ENCODE measurements around the gene ZBTB20.

ZBTB20 gene

GRCh38 chr3:114466816-114467215 lies 680.3 kb downstream of the ZBTB20 start:
- no peak overlapping the region for H2AFZ ChIP-seq (ENCODE audit: low read depth, low read length)
- no peak overlapping the region for H3K9ac ChIP-seq (ENCODE audit: low read depth, low read length)
- H3K27me3 ChIP-seq (ENCODE audit: insufficient read depth, low read length, poor library complexity): no peaks in the 10 kb centered on the region
- no peak overlapping the region for H3K4me2 ChIP-seq (ENCODE audit: insufficient read depth, low read length)
- H3K4me3 ChIP-seq (ENCODE audit: low read depth in 1 of 2, low read length in 2 of 2): no peak overlapping the region
- no peak for DNase-seq
- no peak overlapping the region for H3K27ac ChIP-seq (ENCODE audit: low read length)
- H3K36me3 ChIP-seq (ENCODE audit: insufficient read depth, low read length): no peaks in the 10 kb centered on the region
- TF ChIP-seq CTCF (IDR thresholded peaks at IDR 0.05; ENCODE audit: borderline replicate concordance, extremely low read depth, low read length, poor library complexity, severe bottlenecking) (no peak), EZH2 (IDR thresholded peaks at IDR 0.05; ENCODE audit: borderline replicate concordance, low read depth, low read length, severe bottlenecking) (no peak)
- H3K9me3 ChIP-seq (ENCODE audit: insufficient read depth, low read length, severe bottlenecking): no peaks in the 10 kb centered on the region
- H3K4me1 ChIP-seq (ENCODE audit: insufficient read depth, low read length): no peaks in the 10 kb centered on the region
- no peaks in the 10 kb centered on the region for H3K79me2 ChIP-seq (ENCODE audit: insufficient read depth, low read length)
- no peak for ATAC-seq (ENCODE audit: insufficient read depth, low read depth)
- H4K20me1 ChIP-seq (ENCODE audit: insufficient read depth, low read length): no peaks in the 10 kb centered on the region

- H3K4me2 ChIP-seq (ENCODE audit: insufficient read depth, low read length): no peak overlapping the region
- no peak overlapping the region for H2AFZ ChIP-seq (ENCODE audit: low read depth, low read length)
- no peaks in the 10 kb centered on the region for H3K36me3 ChIP-seq (ENCODE audit: insufficient read depth, low read length)
- H3K9ac ChIP-seq (ENCODE audit: low read depth, low read length): no peak overlapping the region
- H4K20me1 ChIP-seq (ENCODE audit: insufficient read depth, low read length): no peaks in the 10 kb centered on the region
- DNase-seq: no peak
- H3K4me3 ChIP-seq (ENCODE audit: low read depth in 1 of 2, low read length in 2 of 2): no peak overlapping the region
- ATAC-seq (ENCODE audit: insufficient read depth, low read depth): no peak
- no peaks in the 10 kb centered on the region for H3K4me1 ChIP-seq (ENCODE audit: insufficient read depth, low read length)
- no peaks in the 10 kb centered on the region for H3K9me3 ChIP-seq (ENCODE audit: insufficient read depth, low read length, severe bottlenecking)
- H3K79me2 ChIP-seq (ENCODE audit: insufficient read depth, low read length): no peaks in the 10 kb centered on the region
- no peaks in the 10 kb centered on the region for H3K27me3 ChIP-seq (ENCODE audit: insufficient read depth, low read length, poor library complexity)
- no peak for TF ChIP-seq EZH2 (IDR thresholded peaks at IDR 0.05; ENCODE audit: borderline replicate concordance, low read depth, low read length, severe bottlenecking)
- no peak for TF ChIP-seq CTCF (IDR thresholded peaks at IDR 0.05; ENCODE audit: borderline replicate concordance, extremely low read depth, low read length, poor library complexity, severe bottlenecking)
- no peak overlapping the region for H3K27ac ChIP-seq (ENCODE audit: low read length)
Observed at GRCh38 chr3:114466251-114466650, 680.8 kb downstream of the ZBTB20 start.

- no peaks in the 10 kb centered on the region for H3K27me3 ChIP-seq (ENCODE audit: insufficient read depth, low read length, poor library complexity)
- H3K4me3 ChIP-seq (ENCODE audit: low read depth in 1 of 2, low read length in 2 of 2): no peak overlapping the region
- no peak for TF ChIP-seq CTCF (IDR thresholded peaks at IDR 0.05; ENCODE audit: borderline replicate concordance, extremely low read depth, low read length, poor library complexity, severe bottlenecking)
- TF ChIP-seq EZH2 (IDR thresholded peaks at IDR 0.05; ENCODE audit: borderline replicate concordance, low read depth, low read length, severe bottlenecking): no peak
- no peak overlapping the region for H3K9ac ChIP-seq (ENCODE audit: low read depth, low read length)
- no peaks in the 10 kb centered on the region for H4K20me1 ChIP-seq (ENCODE audit: insufficient read depth, low read length)
- no peak overlapping the region for H3K27ac ChIP-seq (ENCODE audit: low read length)
- no peak overlapping the region for H2AFZ ChIP-seq (ENCODE audit: low read depth, low read length)
- no peaks in the 10 kb centered on the region for H3K36me3 ChIP-seq (ENCODE audit: insufficient read depth, low read length)
- no peaks in the 10 kb centered on the region for H3K79me2 ChIP-seq (ENCODE audit: insufficient read depth, low read length)
- no peaks in the 10 kb centered on the region for H3K9me3 ChIP-seq (ENCODE audit: insufficient read depth, low read length, severe bottlenecking)
- ATAC-seq (ENCODE audit: insufficient read depth, low read depth) (no peak), DNase-seq (no peak)
- H3K4me2 ChIP-seq (ENCODE audit: insufficient read depth, low read length): no peak overlapping the region
- no peaks in the 10 kb centered on the region for H3K4me1 ChIP-seq (ENCODE audit: insufficient read depth, low read length)
Observed at GRCh38 chr3:114464548-114464947, 682.5 kb downstream of the ZBTB20 start.

- no peak for DNase-seq
- H2AFZ ChIP-seq (ENCODE audit: low read depth, low read length): no peak overlapping the region
- no peaks in the 10 kb centered on the region for H3K4me1 ChIP-seq (ENCODE audit: insufficient read depth, low read length)
- no peaks in the 10 kb centered on the region for H3K27me3 ChIP-seq (ENCODE audit: insufficient read depth, low read length, poor library complexity)
- no peaks in the 10 kb centered on the region for H3K9me3 ChIP-seq (ENCODE audit: insufficient read depth, low read length, severe bottlenecking)
- no peak overlapping the region for H3K9ac ChIP-seq (ENCODE audit: low read depth, low read length)
- H3K4me2 ChIP-seq (ENCODE audit: insufficient read depth, low read length): no peak overlapping the region
- no peak for ATAC-seq (ENCODE audit: insufficient read depth, low read depth)
- no peak overlapping the region for H3K27ac ChIP-seq (ENCODE audit: low read length)
- H3K4me3 ChIP-seq (ENCODE audit: low read depth in 1 of 2, low read length in 2 of 2): no peak overlapping the region
- H3K36me3 ChIP-seq (ENCODE audit: insufficient read depth, low read length): no peaks in the 10 kb centered on the region
- no peaks in the 10 kb centered on the region for H4K20me1 ChIP-seq (ENCODE audit: insufficient read depth, low read length)
- no peaks in the 10 kb centered on the region for H3K79me2 ChIP-seq (ENCODE audit: insufficient read depth, low read length)
- TF ChIP-seq CTCF (IDR thresholded peaks at IDR 0.05; ENCODE audit: borderline replicate concordance, extremely low read depth, low read length, poor library complexity, severe bottlenecking) (no peak), EZH2 (IDR thresholded peaks at IDR 0.05; ENCODE audit: borderline replicate concordance, low read depth, low read length, severe bottlenecking) (no peak)
Observed at GRCh38 chr3:114462750-114463149, 684.3 kb downstream of the ZBTB20 start.

Data from DND-41 (cell line).